Daoy (cell line): ENCODE measurements around the gene PCDHA6. TPM values are rescaled to one million over a fixed set of nuclear protein-coding genes. Genes with fewer than 3 reads are reported as not detected.
"Not testable (repeated sequence)": the region's sequence is repeated elsewhere in the genome, so short reads cannot be mapped to it uniquely, and the experiment has no call there.

ENCODE experiments used
- DNase-seq: peaks from one replicate; pipeline ENCODE4 v3.0.0-alpha.2; 2015; ENCODE audit warnings: low read depth
- total RNA-seq: library from RNA; depleted of rRNA; stranded (reverse); fragments of >200 nt; shearing (Covaris generic); gene quantifications from 2 replicates; pipeline ENCODE4 v1.2.3, GENCODE V29; 2014

PCDHA6 gene
- total RNA-seq, 1 experiment from 2014 or later: 5.4 TPM

DNA sequence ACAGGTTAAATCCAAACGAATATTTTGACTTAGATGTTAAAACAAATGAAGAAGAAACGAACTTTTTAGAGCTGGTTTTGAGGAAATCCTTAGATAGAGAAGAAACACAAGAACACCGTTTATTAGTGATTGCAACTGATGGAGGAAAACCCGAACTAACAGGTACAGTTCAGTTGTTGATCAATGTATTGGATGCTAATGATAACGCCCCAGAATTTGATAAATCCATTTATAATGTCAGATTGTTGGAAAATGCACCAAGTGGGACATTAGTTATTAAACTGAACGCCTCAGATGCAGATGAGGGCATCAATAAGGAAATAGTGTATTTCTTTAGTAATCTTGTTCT, 5.5 kb upstream of the PCDHA6 start:
- no peak for DNase-seq

DNA sequence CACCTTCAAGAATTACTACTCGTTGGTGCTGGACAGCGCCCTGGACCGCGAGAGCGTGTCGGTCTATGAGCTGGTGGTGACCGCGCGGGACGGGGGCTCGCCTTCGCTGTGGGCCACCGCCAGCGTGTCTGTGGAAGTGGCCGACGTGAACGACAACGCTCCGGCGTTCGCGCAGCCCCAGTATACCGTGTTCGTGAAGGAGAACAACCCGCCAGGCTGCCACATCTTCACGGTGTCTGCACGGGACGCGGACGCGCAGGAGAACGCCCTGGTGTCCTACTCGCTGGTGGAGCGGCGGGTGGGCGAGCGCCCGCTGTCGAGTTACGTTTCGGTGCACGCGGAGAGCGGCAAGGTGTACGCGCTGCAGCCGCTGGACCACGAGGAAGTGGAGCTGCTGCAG, 4.8 kb upstream of the PCDHA6 start:
- not testable (repeated sequence) for DNase-seq

DNA sequence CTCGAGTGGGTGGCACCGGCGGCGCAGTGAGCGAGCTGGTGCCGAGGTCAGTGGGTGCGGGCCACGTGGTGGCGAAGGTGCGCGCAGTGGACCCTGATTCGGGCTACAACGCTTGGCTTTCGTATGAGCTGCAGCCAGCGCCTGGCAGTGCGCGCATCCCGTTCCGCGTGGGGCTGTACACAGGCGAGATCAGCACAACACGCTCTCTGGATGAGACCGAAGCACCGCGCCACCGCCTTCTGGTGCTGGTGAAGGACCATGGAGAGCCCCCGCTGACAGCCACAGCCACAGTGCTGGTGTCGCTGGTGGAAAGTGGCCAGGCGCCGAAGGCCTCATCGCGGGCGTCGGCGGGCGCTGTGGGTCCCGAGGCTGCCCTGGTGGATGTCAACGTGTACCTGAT, 4.3 kb upstream of the PCDHA6 start:
- DNase-seq: no peak

GRCh38 chr5:140828362-140828737, 590 bp downstream of the PCDHA6 start:
- peak; percentile 42 for DNase-seq

DNA sequence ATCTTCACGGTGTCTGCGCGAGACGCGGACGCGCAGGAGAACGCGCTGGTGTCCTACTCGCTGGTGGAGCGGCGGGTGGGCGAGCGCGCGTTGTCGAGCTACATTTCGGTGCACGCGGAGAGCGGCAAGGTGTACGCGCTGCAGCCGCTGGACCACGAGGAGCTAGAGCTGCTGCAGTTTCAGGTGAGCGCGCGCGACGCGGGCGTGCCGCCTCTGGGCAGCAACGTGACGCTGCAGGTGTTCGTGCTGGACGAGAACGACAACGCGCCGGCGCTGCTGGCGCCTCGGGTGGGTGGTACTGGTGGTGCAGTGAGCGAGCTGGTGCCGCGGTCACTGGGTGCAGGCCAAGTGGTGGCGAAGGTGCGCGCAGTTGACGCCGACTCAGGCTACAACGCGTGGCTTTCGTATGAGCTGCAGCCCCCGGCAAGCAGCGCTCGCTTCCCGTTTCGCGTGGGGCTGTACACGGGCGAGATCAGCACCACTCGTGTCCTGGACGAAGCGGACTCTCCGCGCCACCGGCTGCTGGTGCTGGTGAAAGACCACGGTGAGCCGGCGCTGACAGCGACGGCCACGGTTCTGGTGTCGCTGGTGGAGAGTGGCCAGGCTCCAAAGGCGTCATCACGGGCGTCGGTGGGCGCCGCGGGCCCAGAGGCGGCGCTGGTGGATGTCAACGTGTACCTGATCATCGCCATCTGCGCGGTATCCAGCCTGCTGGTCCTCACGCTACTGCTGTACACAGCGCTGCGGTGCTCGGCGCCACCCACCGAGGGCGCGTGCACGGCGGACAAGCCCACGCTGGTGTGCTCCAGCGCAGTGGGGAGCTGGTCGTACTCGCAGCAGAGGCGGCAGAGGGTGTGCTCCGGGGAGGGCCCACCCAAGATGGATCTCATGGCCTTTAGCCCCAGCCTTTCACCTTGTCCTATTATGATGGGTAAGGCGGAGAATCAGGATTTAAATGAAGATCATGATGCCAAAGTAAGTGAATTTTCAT, 2.0 kb downstream of the PCDHA6 start:
- not testable (repeated sequence) for DNase-seq

DNA sequence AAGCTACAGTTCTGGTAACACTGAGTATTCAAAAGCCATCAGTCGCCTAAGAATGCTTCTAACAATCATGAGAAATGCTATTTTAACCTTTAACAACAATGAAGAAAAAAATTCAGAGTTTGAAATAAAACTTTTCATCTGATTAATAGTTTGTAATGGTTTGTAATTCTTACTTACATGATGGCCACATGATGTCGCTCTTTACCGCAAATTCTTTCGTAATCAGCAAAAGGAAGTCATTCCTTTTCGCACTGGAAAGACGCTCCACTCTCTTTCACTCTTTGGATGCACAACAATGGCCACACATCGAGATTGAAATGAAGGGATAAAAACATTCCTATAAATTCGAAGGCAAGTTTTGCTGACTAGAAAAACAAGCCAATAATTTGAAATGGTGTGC, 6.2 kb downstream of the PCDHA6 start, which contains the start of gene PCDHA7:
TSS of gene PCDHA7 (plus strand) at position 277 of the 400 bp plus-strand sequence. CDS start at position 392, 115 bp downstream.
- DNase-seq: no peak

GRCh38 chr5:140834439-140835008, 6.8 kb downstream of the PCDHA6 start:
- DNase-seq: not testable (repeated sequence)

DNA sequence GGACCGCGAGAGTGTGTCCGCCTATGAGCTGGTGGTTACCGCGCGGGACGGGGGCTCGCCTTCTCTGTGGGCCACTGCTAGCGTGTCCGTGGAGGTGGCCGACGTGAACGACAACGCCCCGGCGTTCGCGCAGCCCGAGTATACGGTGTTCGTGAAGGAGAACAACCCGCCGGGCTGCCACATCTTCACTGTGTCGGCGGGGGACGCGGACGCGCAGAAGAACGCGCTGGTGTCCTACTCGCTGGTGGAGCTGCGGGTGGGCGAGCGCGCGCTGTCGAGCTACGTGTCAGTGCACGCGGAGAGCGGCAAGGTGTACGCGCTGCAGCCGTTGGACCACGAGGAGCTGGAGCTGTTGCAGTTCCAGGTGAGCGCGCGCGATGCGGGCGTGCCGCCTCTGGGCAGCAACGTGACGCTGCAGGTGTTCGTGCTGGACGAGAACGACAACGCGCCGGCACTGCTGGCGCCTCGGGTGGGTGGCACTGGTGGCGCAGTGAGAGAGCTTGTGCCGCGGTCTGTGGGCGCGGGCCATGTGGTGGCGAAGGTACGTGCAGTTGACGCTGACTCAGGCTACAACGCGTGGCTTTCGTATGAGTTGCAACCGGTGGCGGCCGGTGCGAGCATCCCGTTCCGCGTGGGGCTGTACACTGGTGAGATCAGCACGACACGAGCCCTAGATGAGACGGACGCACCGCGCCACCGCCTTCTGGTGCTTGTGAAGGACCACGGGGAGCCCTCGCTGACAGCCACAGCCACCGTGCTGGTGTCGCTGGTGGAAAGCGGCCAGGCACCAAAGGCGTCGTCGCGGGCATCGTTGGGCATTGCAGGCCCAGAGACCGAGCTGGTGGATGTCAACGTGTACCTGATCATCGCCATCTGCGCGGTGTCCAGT, 8.1 kb downstream of the PCDHA6 start:
- DNase-seq: no peak

- DNase-seq: peak; percentile 66
Measured at GRCh38 chr5:140840978-140841962, 13.5 kb downstream of the PCDHA6 start, which contains the start of gene PCDHA8. PCDHA8 (plus strand) TSS chr5:140841187; CDS start chr5:140841322, 135 bp downstream.

DNA sequence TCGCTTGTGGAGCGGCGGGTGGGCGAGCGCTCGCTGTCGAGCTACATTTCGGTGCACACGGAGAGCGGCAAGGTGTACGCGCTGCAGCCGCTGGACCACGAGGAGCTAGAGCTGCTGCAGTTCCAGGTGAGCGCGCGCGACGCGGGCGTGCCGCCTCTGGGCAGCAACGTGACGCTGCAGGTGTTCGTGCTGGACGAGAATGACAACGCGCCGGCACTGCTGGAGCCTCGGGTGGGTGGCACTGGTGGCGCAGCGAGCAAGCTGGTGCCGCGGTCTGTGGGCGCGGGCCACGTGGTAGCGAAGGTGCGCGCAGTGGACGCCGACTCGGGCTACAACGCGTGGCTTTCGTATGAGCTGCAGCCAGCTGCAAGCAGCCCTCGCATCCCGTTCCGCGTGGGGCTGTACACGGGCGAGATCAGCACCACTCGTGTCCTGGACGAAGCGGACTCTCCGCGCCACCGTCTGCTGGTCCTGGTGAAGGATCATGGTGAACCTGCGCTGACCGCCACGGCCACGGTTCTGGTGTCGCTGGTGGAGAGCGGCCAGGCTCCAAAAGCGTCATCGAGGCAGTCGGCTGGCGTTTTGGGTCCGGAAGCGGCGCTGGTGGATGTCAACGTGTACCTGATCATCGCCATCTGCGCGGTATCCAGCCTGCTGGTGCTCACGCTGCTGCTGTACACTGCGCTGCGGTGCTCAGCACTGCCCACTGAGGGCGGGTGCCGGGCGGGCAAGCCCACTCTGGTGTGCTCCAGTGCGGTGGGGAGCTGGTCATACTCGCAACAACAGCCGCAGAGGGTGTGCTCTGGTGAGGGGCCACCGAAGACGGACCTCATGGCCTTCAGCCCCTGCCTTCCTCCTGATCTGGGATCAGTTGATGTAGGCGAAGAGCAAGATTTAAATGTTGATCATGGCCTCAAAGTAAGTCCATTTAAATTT, 15.3 kb downstream of the PCDHA6 start:
- DNase-seq: no peak

DNA sequence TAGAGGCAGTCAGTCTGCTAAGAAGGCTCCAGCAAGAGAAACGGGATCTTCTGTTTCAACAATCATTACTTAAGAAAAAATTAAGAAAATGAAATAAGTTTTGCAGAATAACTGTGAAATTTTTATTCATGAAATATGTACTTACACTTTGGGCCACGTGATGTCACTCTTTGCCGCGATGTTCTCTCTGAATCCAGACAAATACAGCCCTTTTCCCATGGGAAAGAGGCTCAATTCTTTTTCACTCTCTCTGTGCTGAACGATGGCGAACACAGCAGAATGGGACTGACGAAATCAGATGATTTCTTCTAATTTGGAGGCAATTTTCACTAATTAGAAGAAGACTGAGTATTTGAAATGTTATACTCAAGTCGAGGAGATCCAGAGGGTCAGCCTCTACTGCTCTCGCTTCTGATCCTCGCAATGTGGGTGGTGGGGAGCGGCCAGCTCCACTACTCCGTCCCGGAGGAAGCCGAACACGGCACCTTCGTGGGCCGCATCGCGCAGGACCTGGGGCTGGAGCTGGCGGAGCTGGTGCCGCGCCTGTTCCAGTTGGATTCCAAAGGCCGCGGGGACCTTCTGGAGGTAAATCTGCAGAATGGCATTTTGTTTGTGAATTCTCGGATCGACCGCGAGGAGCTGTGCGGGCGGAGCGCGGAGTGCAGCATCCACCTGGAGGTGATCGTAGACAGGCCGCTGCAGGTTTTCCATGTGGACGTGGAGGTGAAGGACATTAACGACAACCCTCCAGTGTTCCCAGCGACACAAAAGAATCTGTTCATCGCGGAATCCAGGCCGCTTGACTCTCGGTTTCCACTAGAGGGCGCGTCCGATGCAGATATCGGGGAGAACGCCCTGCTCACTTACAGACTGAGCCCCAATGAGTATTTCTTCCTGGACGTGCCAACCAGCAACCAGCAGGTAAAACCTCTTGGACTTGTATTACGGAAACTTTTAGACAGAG, 20.7 kb downstream of the PCDHA6 start, which contains the start of gene PCDHA9:
TSS of gene PCDHA9 (plus strand) at position 244 of the 964 bp plus-strand sequence. CDS start at position 358, 114 bp downstream.
- DNase-seq: not testable (repeated sequence)

GRCh38 chr5:140849831-140850634, 22.3 kb downstream of the PCDHA6 start:
- DNase-seq: not testable (repeated sequence)

GRCh38 chr5:140855772-140856674, 28.3 kb downstream of the PCDHA6 start, which contains the start of gene PCDHA10:
PCDHA10 (plus strand) TSS chr5:140855897; CDS start chr5:140856049, 152 bp downstream.
- DNase-seq: peak; percentile 73

DNA sequence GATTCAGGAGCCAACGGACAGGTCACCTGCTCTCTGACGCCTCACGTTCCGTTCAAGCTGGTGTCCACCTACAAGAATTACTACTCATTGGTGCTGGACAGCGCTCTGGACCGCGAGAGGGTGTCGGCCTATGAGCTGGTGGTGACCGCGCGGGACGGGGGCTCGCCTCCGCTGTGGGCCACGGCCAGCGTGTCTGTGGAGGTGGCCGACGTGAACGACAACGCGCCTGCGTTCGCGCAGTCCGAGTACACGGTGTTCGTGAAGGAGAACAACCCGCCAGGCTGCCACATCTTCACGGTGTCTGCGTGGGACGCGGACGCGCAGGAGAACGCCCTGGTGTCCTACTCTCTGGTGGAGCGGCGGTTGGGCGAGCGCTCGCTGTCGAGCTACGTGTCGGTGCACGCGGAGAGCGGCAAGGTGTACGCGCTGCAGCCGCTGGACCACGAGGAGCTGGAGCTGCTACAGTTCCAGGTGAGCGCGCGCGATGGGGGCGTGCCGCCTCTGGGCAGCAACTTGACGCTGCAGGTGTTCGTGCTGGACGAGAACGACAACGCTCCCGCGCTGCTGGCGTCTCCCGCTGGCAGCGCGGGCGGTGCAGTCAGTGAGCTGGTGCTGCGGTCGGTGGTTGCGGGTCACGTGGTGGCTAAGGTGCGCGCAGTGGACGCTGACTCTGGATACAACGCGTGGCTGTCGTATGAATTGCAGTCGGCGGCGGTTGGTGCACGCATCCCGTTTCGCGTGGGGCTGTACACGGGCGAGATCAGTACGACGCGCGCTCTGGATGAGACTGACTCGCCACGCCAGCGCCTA, 29.6 kb downstream of the PCDHA6 start:
- no peak for DNase-seq

DNA sequence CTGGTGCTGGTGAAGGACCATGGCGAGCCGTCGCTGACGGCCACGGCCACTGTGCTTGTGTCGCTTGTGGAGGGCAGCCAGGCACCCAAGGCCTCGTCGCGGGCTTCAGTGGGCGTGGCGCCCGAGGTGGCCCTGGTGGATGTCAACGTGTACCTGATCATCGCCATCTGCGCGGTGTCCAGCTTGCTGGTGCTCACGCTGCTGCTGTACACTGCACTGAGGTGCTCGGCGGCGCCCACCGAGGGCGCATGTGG, 30.2 kb downstream of the PCDHA6 start:
- DNase-seq: no peak
